Type B pancreatic cell (in vitro differentiated cells): Measurements from ENCODE around the gene KRT78. TPM values are rescaled to one million over a fixed set of nuclear protein-coding genes. Genes with fewer than 3 reads are reported as not detected.

Source experiments
- DNase-seq: peaks from one replicate; pipeline ENCODE4 v3.0.0; 2021; ENCODE audit warnings: mixed read lengths; ENCODE audit not compliant: unreplicated experiment; ENCODE audit errors: extremely low spot score
- H3K27ac Mint-ChIP-seq: 2 replicates; pipeline ENCODE4 v1.8.0; 2021; ENCODE audit warnings: mild to moderate bottlenecking, mixed read lengths
- H3K27me3 Mint-ChIP-seq: 2 replicates; pipeline ENCODE4 v1.8.0; 2021; ENCODE audit warnings: mixed read lengths
- H3K36me3 Mint-ChIP-seq: 2 replicates; pipeline ENCODE4 v1.8.0; 2021; ENCODE audit warnings: mixed read lengths
- H3K4me1 Mint-ChIP-seq: one replicate; pipeline ENCODE4 v1.8.0; 2021; ENCODE audit warnings: mixed read lengths; ENCODE audit not compliant: unreplicated experiment
- H3K4me3 Mint-ChIP-seq: 2 replicates; pipeline ENCODE4 v1.8.0; 2021; ENCODE audit warnings: mild to moderate bottlenecking, mixed read lengths
- H3K9me3 Mint-ChIP-seq: 2 replicates; pipeline ENCODE4 v1.8.0; 2021; ENCODE audit warnings: mixed read lengths
- CTCF ChIP-seq: fragments of 200-600 bp; sonication (generic); conservative IDR thresholded peaks from 2 replicates; pipeline ENCODE4 v1.5.0; 2021; ENCODE audit warnings: antibody characterized with exemption, mild to moderate bottlenecking
- total RNA-seq: library from RNA; stranded (reverse); gene quantifications from 2 replicates; pipeline ENCODE4 v1.2.1, GENCODE V29; 2021; ENCODE audit warnings: low replicate concordance

Gene KRT78
- total RNA-seq, 1 donor from 2014 or later: 14.7 TPM

- Mint-ChIP-seq H3K9me3 (no peaks in the 10 kb centered on the region), H3K27ac (peak overlapping the region; percentile 35), H3K4me1 (no peaks in the 10 kb centered on the region), H3K27me3 (peaks cover 37% of the 10 kb centered on the region), H3K4me3 (no peak overlapping the region), H3K36me3 (no peaks in the 10 kb centered on the region)
- no peak for TF ChIP-seq CTCF
- no peak for DNase-seq
These were observed 46.4 kb downstream of the KRT78 start for GRCh38 chr12:52802442-52802841.

- Mint-ChIP-seq H3K27ac (no peak overlapping the region), H3K9me3 (no peaks in the 10 kb centered on the region), H3K4me1 (no peaks in the 10 kb centered on the region)
These were observed 47.0 kb downstream of the KRT78 start for GRCh38 chr12:52801773-52802172.

GRCh38 chr12:52800259-52800917 is 48.4 kb downstream of the KRT78 start:
- Mint-ChIP-seq H3K27me3 (peaks cover 18% of the 10 kb centered on the region), H3K9me3 (no peaks in the 10 kb centered on the region), H3K4me3 (no peak overlapping the region), H3K27ac (peak overlapping the region; percentile 27), H3K36me3 (no peaks in the 10 kb centered on the region), H3K4me1 (no peaks in the 10 kb centered on the region)
- no peak for DNase-seq
- TF ChIP-seq CTCF: no peak

More at GRCh38 chr12:52801773-52802172, 47.0 kb downstream of the KRT78 start:
- H3K36me3 Mint-ChIP-seq: no peaks in the 10 kb centered on the region
- peaks cover 31% of the 10 kb centered on the region for H3K27me3 Mint-ChIP-seq
- DNase-seq: no peak
- no peak for TF ChIP-seq CTCF
- H3K4me3 Mint-ChIP-seq: no peak overlapping the region

- Mint-ChIP-seq H3K9me3 (no peaks in the 10 kb centered on the region), H3K27me3 (peaks cover 13% of the 10 kb centered on the region), H3K4me3 (no peak overlapping the region), H3K4me1 (no peaks in the 10 kb centered on the region), H3K27ac (peak overlapping the region; percentile 37), H3K36me3 (no peaks in the 10 kb centered on the region)
- no peak for TF ChIP-seq CTCF
- no peak for DNase-seq
These were observed 49.1 kb downstream of the KRT78 start for GRCh38 chr12:52799505-52800211.

- Mint-ChIP-seq H3K4me3 (no peak overlapping the region), H3K27me3 (peaks cover 16% of the 10 kb centered on the region), H3K4me1 (no peaks in the 10 kb centered on the region), H3K27ac (peak overlapping the region; percentile 37), H3K9me3 (no peaks in the 10 kb centered on the region), H3K36me3 (no peaks in the 10 kb centered on the region)
- DNase-seq: no peak
- TF ChIP-seq CTCF: no peak
These were observed 49.9 kb downstream of the KRT78 start for GRCh38 chr12:52798671-52799504.
